ENCODE measurements around the gene MORC3.

MORC3 gene

DNA sequence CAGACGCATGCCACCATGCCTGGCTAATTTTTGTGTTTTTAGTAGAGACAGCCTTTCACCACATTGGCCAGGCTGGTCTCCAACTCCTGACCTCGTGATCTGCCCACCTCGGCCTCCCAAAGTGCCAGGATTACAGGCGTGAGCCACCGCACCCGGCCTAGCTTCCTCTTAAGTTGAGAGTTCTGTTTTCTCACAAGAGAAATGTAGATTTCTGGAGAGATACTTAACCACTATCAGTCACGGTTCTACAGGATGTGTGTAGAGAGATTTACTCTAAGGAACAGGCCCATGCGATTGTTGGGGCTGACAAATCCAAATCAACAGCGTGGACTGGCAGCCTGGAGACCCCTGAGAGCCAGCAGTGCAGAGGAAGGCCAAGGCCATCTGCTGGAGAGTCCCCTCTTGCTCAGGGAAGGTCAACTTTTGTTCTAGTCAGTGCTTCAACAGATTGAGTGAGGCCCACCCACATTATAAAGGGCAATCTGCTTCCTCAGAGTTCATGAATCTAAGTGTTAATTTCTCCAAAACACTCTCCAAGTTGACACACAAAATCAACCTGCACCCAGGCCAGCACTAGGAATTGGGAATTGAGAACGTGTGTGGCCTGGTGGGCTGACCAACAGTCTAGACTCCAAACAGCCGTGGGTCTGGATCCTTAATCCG lies 103.9 kb downstream of the MORC3 start:
- no peak for DNase-seq

DNA sequence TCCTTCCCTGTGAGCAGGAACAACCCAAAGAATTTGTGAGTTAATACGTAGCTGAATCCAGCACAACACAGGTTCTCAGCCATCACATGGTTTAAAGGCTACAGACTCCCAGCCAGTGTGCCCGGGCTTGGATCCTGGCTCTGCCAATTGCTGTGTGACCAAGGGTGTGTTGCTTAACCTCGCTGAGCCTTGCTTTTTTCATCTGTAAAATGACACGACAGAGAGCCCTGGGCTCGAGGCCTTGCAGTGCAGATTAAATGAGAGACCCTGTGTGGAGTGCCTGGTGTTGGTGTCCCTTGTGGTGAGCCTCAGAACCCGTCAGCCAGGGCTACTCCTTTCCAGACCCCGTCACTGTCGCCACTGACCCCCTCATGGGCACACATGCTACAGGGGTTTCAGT lies 104.6 kb downstream of the MORC3 start:
- no peak for DNase-seq

DNA sequence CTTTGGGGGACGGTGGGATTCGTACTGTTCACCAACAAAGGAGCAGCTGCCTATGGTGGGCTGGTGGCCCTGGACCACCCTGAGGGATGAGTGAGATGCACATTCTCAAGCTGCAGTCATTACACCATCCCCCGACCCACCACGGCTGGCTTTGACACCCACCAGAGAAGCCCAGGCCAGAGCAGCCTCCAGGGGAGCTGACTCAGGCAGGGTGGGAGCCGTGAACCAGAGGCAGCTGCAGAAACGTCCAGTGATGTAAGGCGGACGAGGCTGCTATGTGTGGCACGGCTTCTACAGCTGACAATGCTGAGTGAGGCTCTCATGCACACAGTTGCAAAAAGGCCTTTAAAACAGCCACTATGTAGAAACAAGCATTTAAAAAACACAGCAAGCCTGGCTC lies 105.3 kb downstream of the MORC3 start:
- DNase-seq: peak; percentile 45
